Thymus (tissue), 11 donors: ENCODE measurements around the gene MFGE8. TPM values are rescaled to one million over a fixed set of nuclear protein-coding genes. Genes with fewer than 3 reads are reported as not detected.

Experiments used
- DNase-seq, 9 donors: peaks; one replicate each; pipeline ENCODE4 v3.0.0-alpha.2; 2013; ENCODE audit warnings: low spot score in 9 of 9, low read depth in 6 of 9, missing footprints in 1 of 9
- H3K27ac ChIP-seq, 2 donors: one replicate each; pipeline ENCODE4 v1.5.1; 2013; ENCODE audit warnings: control low read depth in 1 of 2, low read depth in 1 of 2, low read length in 1 of 2, mild to moderate bottlenecking in 1 of 2, moderate library complexity in 1 of 2
- H3K27me3 ChIP-seq, 2 donors: one replicate each; pipeline ENCODE4 v1.5.1; 2013; ENCODE audit warnings: low read length in 1 of 2; ENCODE audit not compliant: control insufficient read depth in 2 of 2, insufficient read depth in 1 of 2
- H3K36me3 ChIP-seq, 2 donors: one replicate each; pipeline ENCODE4 v1.5.1; 2013; ENCODE audit warnings: low read length in 1 of 2, mild to moderate bottlenecking in 1 of 2, moderate library complexity in 1 of 2; ENCODE audit not compliant: control insufficient read depth in 2 of 2, insufficient read depth in 2 of 2
- H3K4me1 ChIP-seq, 2 donors: one replicate each; pipeline ENCODE4 v1.5.1; 2013; ENCODE audit warnings: low read length in 2 of 2; ENCODE audit not compliant: control insufficient read depth in 2 of 2, insufficient read depth in 2 of 2
- H3K4me3 ChIP-seq, 2 donors: one replicate each; pipeline ENCODE4 v1.5.1; 2013; ENCODE audit warnings: low read length in 2 of 2, control low read depth in 1 of 2, mild to moderate bottlenecking in 1 of 2
- H3K9me3 ChIP-seq, 2 donors: one replicate each; pipeline ENCODE4 v1.5.1; 2013; ENCODE audit warnings: low read length in 1 of 2, mild to moderate bottlenecking in 1 of 2; ENCODE audit not compliant: control insufficient read depth in 2 of 2, insufficient read depth in 1 of 2
- WGBS: extraction: QIAGEN DNeasy Blood & Tissue Kit; methylation state at CpG from one replicate; pipeline ENCODE4 v1.1.7; 2013; 5-methylcytosine and 5-hydroxymethylcytosine counted together
- polyA plus RNA-seq: library from polyadenylated mRNA; stranded (reverse); fragments of 200-250 nt; gene quantifications from one replicate; pipeline ENCODE4 v1.2.3, GENCODE V29; 2013
- total RNA-seq: library from RNA; stranded (reverse); fragments of 120-200 nt; gene quantifications from one replicate; pipeline ENCODE4 v1.2.4, GENCODE V29; 2013
- donor health status: healthy.

Gene MFGE8
- total and polyA plus RNA-seq, 2 donors = 21.8 to 84.9 TPM

GRCh38 chr15:88898736-88899135 is 14.4 kb downstream of the MFGE8 start:
- Histone ChIP-seq H3K27ac (no peak overlapping the region), H3K4me1 (peaks cover 7 to 33% of the 10 kb centered on the region in 2 donors), H3K36me3 (peaks cover 7 to 37% of the 10 kb centered on the region in 2 donors), H3K9me3 (no peaks in the 10 kb centered on the region), H3K4me3 (no peak overlapping the region), H3K27me3 (peaks cover 16 to 34% of the 10 kb centered on the region in 2 donors)
- DNase-seq = no peak
- 97% methylated on average over 15 of the region's 15 CpGs for WGBS

DNA sequence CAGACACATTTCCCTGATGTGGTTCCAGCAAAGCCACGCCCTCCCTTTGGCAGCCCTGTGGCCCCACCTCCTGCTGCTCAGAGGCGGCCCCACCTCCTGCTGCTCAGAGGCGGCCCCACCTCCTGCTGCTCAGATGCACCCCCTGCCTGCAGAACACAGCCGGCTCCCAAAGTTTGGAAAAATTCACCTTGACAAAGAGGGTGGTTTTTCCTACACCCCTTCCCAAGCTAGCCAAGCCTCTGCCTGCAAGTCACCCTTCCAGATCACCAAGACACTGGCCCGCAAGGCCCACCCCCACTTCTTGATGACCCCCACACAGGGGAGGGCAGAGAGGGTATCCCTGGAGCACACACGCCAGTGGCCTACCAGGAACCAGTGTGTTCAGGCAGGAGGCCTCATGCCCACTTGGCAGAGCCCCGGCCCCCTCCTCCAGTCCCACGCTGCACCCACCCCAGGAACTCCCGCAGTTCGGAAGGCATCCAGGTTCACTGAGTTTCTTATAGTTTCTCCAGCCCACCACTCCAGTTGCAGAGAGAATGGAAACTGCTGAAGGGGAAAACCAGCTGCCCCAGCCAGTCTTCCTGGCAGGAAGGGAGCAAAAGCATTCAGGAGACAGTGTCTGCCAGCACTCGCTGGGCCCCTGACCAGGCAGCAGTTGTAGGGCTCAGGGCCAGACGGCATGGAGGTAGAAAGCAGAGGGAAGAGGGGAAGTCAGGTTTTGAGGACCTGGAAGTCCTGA is 15.6 kb downstream of the MFGE8 start:
- WGBS = 61% methylated on average over 12 of the region's 12 CpGs
- Histone ChIP-seq H3K4me3 (no peak overlapping the region), H3K4me1 (peaks cover 7 to 32% of the 10 kb centered on the region in 2 donors), H3K27me3 (peaks cover 16 to 41% of the 10 kb centered on the region in 2 donors), H3K36me3 (peaks cover 4 to 31% of the 10 kb centered on the region in 2 donors), H3K27ac (peak overlapping the region in 1 of 2 donors; percentile 47), H3K9me3 (no peaks in the 10 kb centered on the region)
- peak in 8 of 9 donors; percentile 41 to 78 (median 64) for DNase-seq

DNA sequence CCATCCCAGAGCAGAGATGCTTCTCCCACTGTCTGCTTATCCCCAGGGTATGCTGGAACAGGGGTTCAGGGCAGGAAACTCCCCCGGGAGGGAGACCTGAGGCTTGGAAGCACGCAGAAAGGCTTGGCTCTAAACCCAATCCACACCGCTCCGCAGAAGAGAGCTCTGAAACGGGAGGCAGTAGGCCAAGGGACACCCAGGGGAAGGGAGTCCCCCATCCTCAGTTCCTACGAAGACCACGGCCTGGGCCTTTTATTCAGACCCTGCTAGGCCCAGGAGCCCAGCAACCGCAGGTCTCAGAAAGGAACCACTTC is 16.1 kb downstream of the MFGE8 start:
- H3K27ac ChIP-seq = peak overlapping the region in 1 of 2 donors; percentile 47
- 48% methylated on average over 8 of the region's 8 CpGs for WGBS
- peaks cover 7 to 32% of the 10 kb centered on the region in 2 donors for H3K4me1 ChIP-seq

DNA sequence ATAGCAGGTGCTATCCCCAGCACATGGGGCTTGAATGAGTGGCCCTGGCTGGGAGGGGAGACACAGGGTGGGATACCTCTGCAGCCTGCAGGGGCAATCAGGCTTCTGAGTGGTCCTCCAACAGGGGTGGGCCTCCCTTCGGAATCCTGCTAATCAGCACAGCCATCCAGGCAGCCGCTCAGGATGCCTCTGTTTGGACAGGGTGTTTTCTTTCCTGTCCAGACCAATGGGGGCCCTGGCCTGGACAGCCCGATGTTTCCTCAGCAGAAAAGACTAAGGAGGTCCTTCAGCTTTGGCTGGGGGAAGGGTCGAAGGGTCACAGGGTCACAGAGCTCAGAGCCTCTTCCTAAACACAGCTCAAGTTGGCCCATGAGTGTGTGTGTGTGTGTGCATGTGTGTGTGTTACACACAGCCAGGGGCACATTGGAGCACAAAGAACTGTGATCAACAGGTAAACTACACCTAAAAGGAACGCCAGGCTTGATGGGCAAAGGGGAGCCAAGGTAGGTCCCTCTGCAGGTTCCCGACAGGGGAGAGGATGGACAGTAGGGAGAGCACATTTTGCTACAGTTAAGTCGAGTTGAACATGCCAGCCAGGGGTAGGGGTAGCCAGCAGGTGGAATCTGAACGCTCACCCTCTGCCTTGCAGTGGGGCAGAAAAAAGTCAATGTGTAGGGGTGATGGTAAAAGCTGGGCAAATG is 16.7 kb downstream of the MFGE8 start:
- no peak for DNase-seq
- no peak overlapping the region for H3K27ac ChIP-seq
- peaks cover 0 to 20% of the 10 kb centered on the region in 2 donors for H3K36me3 ChIP-seq
- no peak overlapping the region for H3K4me3 ChIP-seq
- WGBS = 96% methylated on average over 8 of the region's 8 CpGs
- H3K9me3 ChIP-seq = no peaks in the 10 kb centered on the region
- H3K4me1 ChIP-seq = peaks cover 7 to 32% of the 10 kb centered on the region in 2 donors
- H3K27me3 ChIP-seq = peaks cover 16 to 42% of the 10 kb centered on the region in 2 donors

More for the DNA sequence above, 16.1 kb downstream of the MFGE8 start:
- no peak for DNase-seq
- Histone ChIP-seq H3K4me3 (no peak overlapping the region), H3K36me3 (peaks cover 0 to 26% of the 10 kb centered on the region in 2 donors), H3K27me3 (peaks cover 16 to 42% of the 10 kb centered on the region in 2 donors), H3K9me3 (no peaks in the 10 kb centered on the region)

DNA sequence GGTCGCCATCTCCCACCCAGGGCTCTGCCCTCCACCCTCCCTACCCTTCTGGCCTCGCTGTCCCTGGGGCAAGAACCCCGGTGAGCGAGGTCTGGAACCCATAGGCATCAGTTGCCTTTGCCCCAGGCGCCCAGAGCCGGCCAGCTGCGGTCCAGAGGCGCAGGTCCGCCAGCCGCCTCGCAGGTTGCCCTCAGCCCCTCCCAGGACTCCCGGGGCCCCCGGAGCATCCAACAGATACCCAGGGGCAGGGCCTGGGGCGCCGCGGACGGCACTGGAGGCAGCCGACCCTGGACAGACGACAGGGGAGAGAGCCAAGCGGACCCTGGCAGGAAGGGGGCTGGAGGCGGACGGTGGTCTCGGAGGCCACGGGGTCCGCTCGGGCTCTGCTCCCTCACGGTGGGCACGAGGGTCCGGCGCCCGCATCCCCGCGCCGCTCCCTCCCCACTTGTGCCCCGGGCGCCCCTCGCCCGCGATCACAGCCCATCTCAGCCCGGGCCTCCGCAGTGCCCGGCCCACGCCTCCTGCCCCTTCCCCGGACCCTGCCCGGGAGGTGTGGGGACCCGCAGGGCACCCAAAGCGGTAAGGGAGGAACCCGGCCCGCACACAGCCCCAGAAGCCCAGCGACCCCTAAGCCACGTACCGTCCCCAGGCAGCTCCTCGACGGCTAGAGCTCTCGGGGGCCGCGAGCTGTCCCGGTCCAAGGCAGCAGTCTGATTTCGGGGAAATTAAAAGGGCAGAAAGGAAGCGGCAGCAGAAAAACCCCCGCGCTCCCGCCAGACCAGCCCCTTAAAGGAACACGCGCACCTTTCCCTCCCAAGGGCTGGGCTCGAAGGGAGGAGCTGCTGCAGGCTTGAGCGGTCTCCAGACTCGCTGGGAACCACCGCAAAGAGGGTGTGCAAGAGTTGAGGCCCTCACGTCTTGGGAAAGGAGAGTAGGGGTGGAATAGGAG is 18.1 kb downstream of the MFGE8 start, which contains the start of gene HAPLN3:
Gene HAPLN3 (minus strand): TSS at position 726 of the 949 bp plus-strand sequence. CDS start 8,246 bp downstream, outside the sequence.
- no peak within 1 kb of the TSS for H3K27ac ChIP-seq
- peak in 2 of 9 donors; percentile 15 to 51 for DNase-seq
- peak within 1 kb of the TSS; percentile 38 for H3K4me3 ChIP-seq
- H3K27me3 ChIP-seq = peaks cover 16 to 42% of the 10 kb centered on the region in 2 donors
- H3K4me1 ChIP-seq = peaks cover 7 to 32% of the 10 kb centered on the region in 2 donors
- peaks cover 0 to 10% of the 10 kb centered on the region in 2 donors for H3K36me3 ChIP-seq
- no peaks in the 10 kb centered on the region for H3K9me3 ChIP-seq
- WGBS = 2% methylated on average over 70 of the region's 70 CpGs

DNA sequence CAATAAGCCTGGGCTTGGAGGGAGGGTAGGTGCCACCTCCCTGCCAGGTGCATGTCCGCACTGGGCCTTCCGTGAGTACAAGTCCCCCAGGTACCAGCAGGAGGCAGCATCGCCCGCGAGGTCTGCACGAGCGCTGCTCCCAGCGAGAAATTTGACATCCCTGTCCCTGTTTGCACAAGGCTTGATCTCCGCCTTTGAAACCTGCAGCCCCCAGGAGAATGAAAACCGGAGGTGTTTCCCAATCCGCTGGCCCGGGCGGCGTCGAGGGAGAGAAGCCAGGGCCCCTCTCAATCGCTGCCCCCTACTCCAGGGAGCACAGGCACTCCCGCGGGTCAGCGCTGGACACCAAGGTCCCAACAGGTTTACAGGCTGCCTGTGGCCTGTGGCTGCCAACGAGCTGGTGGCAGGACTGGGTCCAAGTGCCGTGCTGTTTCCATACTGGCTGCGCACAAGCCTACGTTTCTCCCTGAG is 18.8 kb downstream of the MFGE8 start:
- peaks cover 7 to 32% of the 10 kb centered on the region in 2 donors for H3K4me1 ChIP-seq

GRCh38 chr15:88891540-88892254 is 21.5 kb downstream of the MFGE8 start:
- H3K9me3 ChIP-seq = no peaks in the 10 kb centered on the region
- H3K27ac ChIP-seq = no peak overlapping the region
- H3K4me3 ChIP-seq = no peak overlapping the region
- peaks cover 0 to 18% of the 10 kb centered on the region in 2 donors for H3K4me1 ChIP-seq
- 92% methylated on average over 7 of the region's 7 CpGs for WGBS
- peaks cover 16 to 36% of the 10 kb centered on the region in 2 donors for H3K27me3 ChIP-seq
- DNase-seq = no peak
- H3K36me3 ChIP-seq = no peaks in the 10 kb centered on the region

More for the DNA sequence above, 18.8 kb downstream of the MFGE8 start:
- WGBS = 3% methylated on average over 23 of the region's 23 CpGs
- peaks cover 0 to 8% of the 10 kb centered on the region in 2 donors for H3K36me3 ChIP-seq
- H3K9me3 ChIP-seq = no peaks in the 10 kb centered on the region
- peaks cover 16 to 42% of the 10 kb centered on the region in 2 donors for H3K27me3 ChIP-seq
- DNase-seq = peak in 6 of 9 donors; percentile 57 to 81 (median 66)
- H3K27ac ChIP-seq = no peak overlapping the region
- H3K4me3 ChIP-seq = peak overlapping the region; percentile 38

GRCh38 chr15:88890495-88890894 is 22.7 kb downstream of the MFGE8 start:
- Histone ChIP-seq H3K36me3 (no peaks in the 10 kb centered on the region), H3K27ac (no peak overlapping the region), H3K27me3 (peaks cover 12 to 26% of the 10 kb centered on the region in 2 donors), H3K4me1 (peaks cover 0 to 11% of the 10 kb centered on the region in 2 donors), H3K4me3 (no peak overlapping the region), H3K9me3 (no peaks in the 10 kb centered on the region)
- 97% methylated on average over 4 of the region's 4 CpGs for WGBS
- DNase-seq = no peak
